IMR-90 (cell line): ENCODE measurements around the gene DPH2. TPM values are rescaled to one million over a fixed set of nuclear protein-coding genes. Genes with fewer than 3 reads are reported as not detected.

Experiments used
- ATAC-seq: fragments of 200-7000 bp; cut with Tn5 transposase; 2 replicates; pipeline ENCODE4 v1.9.1; 2020; ENCODE audit warnings: low read depth, mild to moderate bottlenecking, moderate library complexity
- BruUV-seq: library from RNA; stranded (reverse); fragments of 400-500 nt; replicated peaks from 2 replicates; lab custom pipeline; 2021; lab: Mats Ljungman, UMichigan
- CTCF ChIA-PET: fragments of 300-600 bp; formaldehyde crosslinking; extraction: SDS; loops from one replicate; lab custom pipeline; 2021; ENCODE audit warnings: antibody characterized with exemption; lab: Yijun Ruan, JAX
- POLR2A ChIA-PET: fragments of 300-600 bp; sonication (Branson Sonifier 250); formaldehyde crosslinking; loops from one replicate; lab custom pipeline; 2022; ENCODE audit warnings: antibody characterized with exemption; ENCODE audit not compliant: unreplicated experiment; lab: Charles Lee
- DNase-seq: peaks from one replicate; pipeline ENCODE4 v3.0.0; 2013
- H2AFZ ChIP-seq: replicated peaks from 2 replicates; pipeline ENCODE3; 2013; ENCODE audit warnings: low read length, mild to moderate bottlenecking; ENCODE audit not compliant: poor library complexity
- H2AK5ac ChIP-seq: 2 replicates; pipeline ENCODE4 v1.6.1; 2013; ENCODE audit warnings: low read depth, low read length, inconsistent platforms
- H2AK9ac ChIP-seq: replicated peaks from 2 replicates; pipeline ENCODE3; 2013; ENCODE audit warnings: mild to moderate bottlenecking, low read depth, low read length, moderate library complexity; ENCODE audit not compliant: poor library complexity
- H2BK120ac ChIP-seq: 2 replicates; pipeline ENCODE4 v1.6.1; 2013; ENCODE audit warnings: low read depth, low read length, inconsistent platforms
- H2BK15ac ChIP-seq: 3 replicates; pipeline ENCODE4 v1.6.1; 2013; ENCODE audit warnings: low read depth, low read length, inconsistent platforms
- H2BK20ac ChIP-seq: 2 replicates; pipeline ENCODE4 v1.6.1; 2013; ENCODE audit warnings: low read depth, mild to moderate bottlenecking, inconsistent platforms, low read length, moderate library complexity
- H2BK5ac ChIP-seq: 2 replicates; pipeline ENCODE4 v1.6.1; 2013; ENCODE audit warnings: mild to moderate bottlenecking, low read depth, low read length, inconsistent platforms; ENCODE audit not compliant: poor library complexity, severe bottlenecking
- H3K14ac ChIP-seq: replicated peaks from 2 replicates; pipeline ENCODE4 v1.6.1; 2013; ENCODE audit warnings: low read depth, low read length, inconsistent platforms
- H3K18ac ChIP-seq: 2 replicates; pipeline ENCODE4 v1.6.1; 2013; ENCODE audit warnings: low read depth, low read length, control low read depth
- H3K23ac ChIP-seq: 2 replicates; pipeline ENCODE4 v1.6.1; 2013; ENCODE audit warnings: low read depth, low read length, inconsistent platforms
- H3K27ac ChIP-seq: 2 replicates; pipeline ENCODE4 v1.5.1; 2013; ENCODE audit warnings: mild to moderate bottlenecking, control low read depth, low read length; ENCODE audit not compliant: insufficient read depth
- H3K27me3 ChIP-seq: 2 replicates; pipeline ENCODE4 v1.6.1; 2013; ENCODE audit warnings: low read length; ENCODE audit not compliant: control insufficient read depth, insufficient read depth
- H3K36me3 ChIP-seq: 2 replicates; pipeline ENCODE4 v1.6.1; 2013; ENCODE audit warnings: low read length, mixed read lengths; ENCODE audit not compliant: control insufficient read depth, insufficient read depth
- H3K4ac ChIP-seq: 2 replicates; pipeline ENCODE4 v1.6.1; 2013; ENCODE audit warnings: low read depth, low read length, inconsistent platforms
- H3K4me1 ChIP-seq: 2 replicates; pipeline ENCODE4 v1.6.1; 2013; ENCODE audit warnings: low read length, mixed read lengths; ENCODE audit not compliant: control insufficient read depth, insufficient read depth
- H3K4me2 ChIP-seq: 2 replicates; pipeline ENCODE4 v1.6.1; 2013; ENCODE audit warnings: low read depth, mild to moderate bottlenecking, control low read depth, low read length, moderate library complexity
- H3K4me3 ChIP-seq: 2 replicates; pipeline ENCODE4 v1.5.1; 2013; ENCODE audit warnings: low read depth, mild to moderate bottlenecking, control low read depth, low read length, moderate library complexity; ENCODE audit not compliant: insufficient read depth
- H3K56ac ChIP-seq: 2 replicates; pipeline ENCODE4 v1.6.1; 2013; ENCODE audit warnings: low read length, inconsistent platforms; ENCODE audit not compliant: insufficient read depth; ENCODE audit errors: extremely low read depth
- H3K79me1 ChIP-seq, 2 experiments: 2 replicates each; pipeline ENCODE4 v1.6.1; 2013; ENCODE audit warnings: low read length in 2 of 2, inconsistent platforms in 1 of 2, low read depth in 1 of 2
- H3K9ac ChIP-seq: 2 replicates; pipeline ENCODE4 v1.6.1; 2013; ENCODE audit warnings: low read depth, low read length, control low read depth
- H3K9me1 ChIP-seq: 2 replicates; pipeline ENCODE4 v1.6.1; 2013; ENCODE audit warnings: low read length, inconsistent platforms; ENCODE audit not compliant: insufficient read depth
- H3K9me3 ChIP-seq: 2 replicates; pipeline ENCODE4 v1.6.1; 2013; ENCODE audit warnings: low read length; ENCODE audit not compliant: control insufficient read depth, insufficient read depth
- H4K20me1 ChIP-seq: 2 replicates; pipeline ENCODE4 v1.6.1; 2013; ENCODE audit warnings: low read length, inconsistent platforms; ENCODE audit not compliant: insufficient read depth
- H4K5ac ChIP-seq: 2 replicates; pipeline ENCODE4 v1.6.1; 2013; ENCODE audit warnings: mild to moderate bottlenecking, low read depth, low read length, control low read depth
- H4K8ac ChIP-seq, 2 experiments: 2 replicates each; pipeline ENCODE4 v1.6.1; 2013; ENCODE audit warnings: low read depth in 2 of 2, low read length in 2 of 2, control low read depth in 1 of 2, inconsistent platforms in 1 of 2
- H4K91ac ChIP-seq: 2 replicates; pipeline ENCODE4 v1.6.1; 2013; ENCODE audit warnings: low read depth, low read length, inconsistent platforms; ENCODE audit not compliant: insufficient read depth
- BHLHE40 ChIP-seq: fragments of 150-350 bp; IDR thresholded peaks from 2 replicates; pipeline ENCODE4 v1.6.1; 2016; ENCODE audit warnings: mild to moderate bottlenecking, low read depth, low read length
- CEBPB ChIP-seq: IDR thresholded peaks from 2 replicates; pipeline ENCODE4 v1.6.1; 2012; ENCODE audit warnings: low read depth, low read length, improper control_type of control experiment
- CHD1 ChIP-seq: IDR thresholded peaks from 2 replicates; pipeline ENCODE4 v1.6.1; 2012; ENCODE audit warnings: low read depth, low read length, improper control_type of control experiment
- CTCF ChIP-seq: conservative IDR thresholded peaks from 2 replicates; pipeline ENCODE4 v1.5.1; 2012; ENCODE audit warnings: mild to moderate bottlenecking, low read depth, low read length, improper control_type of control experiment
- ELK1 ChIP-seq: fragments of 150-350 bp; IDR thresholded peaks from 2 replicates; pipeline ENCODE4 v1.6.1; 2016; ENCODE audit warnings: low read depth, mild to moderate bottlenecking, low read length, moderate library complexity, borderline replicate concordance
- FOS ChIP-seq: fragments of 150-350 bp; IDR thresholded peaks from 2 replicates; pipeline ENCODE4 v1.6.1; 2016; ENCODE audit warnings: low read depth, low read length
- MAFK ChIP-seq: IDR thresholded peaks from 2 replicates; pipeline ENCODE4 v1.6.1; 2012; ENCODE audit warnings: low read depth, low read length, improper control_type of control experiment
- MAZ ChIP-seq: IDR thresholded peaks from 2 replicates; pipeline ENCODE4 v1.6.1; 2012; ENCODE audit warnings: low read depth, mild to moderate bottlenecking, low read length, improper control_type of control experiment, moderate library complexity, borderline replicate concordance
- MXI1 ChIP-seq: IDR thresholded peaks from 2 replicates; pipeline ENCODE4 v1.6.1; 2012; ENCODE audit warnings: low read depth, mild to moderate bottlenecking, low read length, moderate library complexity, borderline replicate concordance
- NFE2L2 ChIP-seq: fragments of 150-350 bp; IDR thresholded peaks from 2 replicates; pipeline ENCODE4 v1.6.1; 2016; ENCODE audit warnings: low read depth, mild to moderate bottlenecking, low read length
- POLR2A ChIP-seq: IDR thresholded peaks from 2 replicates; pipeline ENCODE4 v1.6.1; 2012; ENCODE audit warnings: mild to moderate bottlenecking, low read depth, low read length
- RAD21 ChIP-seq: IDR thresholded peaks from 2 replicates; pipeline ENCODE4 v1.6.1; 2012; ENCODE audit warnings: low read length, improper control_type of control experiment
- RCOR1 ChIP-seq: IDR thresholded peaks from 2 replicates; pipeline ENCODE4 v1.6.1; 2012; ENCODE audit warnings: mild to moderate bottlenecking, low read length, improper control_type of control experiment; ENCODE audit not compliant: insufficient replicate concordance
- RFX5 ChIP-seq: IDR thresholded peaks from 2 replicates; pipeline ENCODE4 v1.8.0; 2012; ENCODE audit warnings: low read depth, mild to moderate bottlenecking, low read length, moderate library complexity
- SMC3 ChIP-seq: fragments of 150-350 bp; IDR thresholded peaks from 2 replicates; pipeline ENCODE4 v1.6.1; 2016; ENCODE audit warnings: low read depth, mild to moderate bottlenecking, antibody characterized with exemption, low read length, moderate library complexity
- USF2 ChIP-seq: fragments of 150-350 bp; IDR thresholded peaks from 2 replicates; pipeline ENCODE4 v1.6.1; 2017; ENCODE audit warnings: mild to moderate bottlenecking, antibody characterized with exemption, low read length, low read depth
- WGBS, 2 experiments: methylation state at CpG; one replicate each; pipeline versions ENCODE4 v1.1.5 to v1.1.7; 2013; ENCODE audit warnings: missing lambda C conversion rate in 2 of 2; ENCODE audit not compliant: insufficient read length in 1 of 2; ENCODE audit errors: extremely low coverage in 2 of 2; 5-methylcytosine and 5-hydroxymethylcytosine counted together
- dilution Hi-C: fragments of 300-500 bp; cut with HindIII; formaldehyde crosslinking; loops from one replicate; pipeline ENCODE4 v1.14.3; 2018; ENCODE audit warnings: low sequenced_read_pairs; ENCODE audit not compliant: unreplicated experiment
- in situ Hi-C: fragments of 300-500 bp; cut with MboI; formaldehyde crosslinking; loops from 3 replicates; pipeline ENCODE4 v1.14.3; 2019; ENCODE audit warnings: low sequenced_read_pairs, inconsistent platforms, mixed read lengths
- intact Hi-C: fragments of 100-400 bp; cut with micrococcal nuclease; formaldehyde crosslinking; loops from 2 replicates; pipeline ENCODE4 v1.10.0; 2022
- polyA plus RNA-seq, 3 experiments: library from polyadenylated mRNA; depleted of rRNA; stranded (reverse); fragments of >200 nt; gene quantifications; 2 replicates each; pipeline ENCODE4 v1.2.3, GENCODE V29; 2012; ENCODE audit warnings: low replicate concordance in 1 of 3
- total RNA-seq: library from RNA; depleted of rRNA; stranded (reverse); fragments of >200 nt; gene quantifications from 2 replicates; pipeline ENCODE4 v1.2.3, GENCODE V29; 2012

DPH2 gene
- total and polyA plus RNA-seq, 2 of the 4 experiments (the other 2 are of a cell fraction): 21.0 to 32.2 TPM

GRCh38 chr1:43934986-43935324, 34.9 kb upstream of the DPH2 start:
- Histone ChIP-seq H2BK15ac (no peak overlapping the region), H3K79me1 (peaks cover 0 to 8% of the 10 kb centered on the region in 2 experiments; a peak in 1 of 4 replicates), H3K36me3 (peaks cover 3% of the 10 kb centered on the region; the same call in 1 of the 2 replicates), H3K4me1 (peaks cover 10% of the 10 kb centered on the region), H3K9me3 (no peaks in the 10 kb centered on the region), H4K20me1 (peaks cover 3% of the 10 kb centered on the region; the same call in 1 of the 2 replicates), H4K5ac (no peak overlapping the region), H3K56ac (no peak overlapping the region), H3K9ac (no peak overlapping the region), H3K9me1 (peaks cover 6% of the 10 kb centered on the region), H3K23ac (no peak overlapping the region), H3K18ac (no peak overlapping the region), H3K27ac (no peak overlapping the region), H3K4me3 (no peak overlapping the region), H2AK5ac (no peak overlapping the region; the same call in 1 of the 2 replicates), H2BK120ac (no peak overlapping the region), H3K14ac (no peak overlapping the region), H4K91ac (no peak overlapping the region), H3K27me3 (no peaks in the 10 kb centered on the region; the same call in 1 of the 2 replicates), H4K8ac (no peak overlapping the region), H3K4ac (no peak overlapping the region), H2AFZ (peak overlapping the region; percentile 27), H3K4me2 (no peak overlapping the region), H2BK5ac (no peak overlapping the region), H2BK20ac (no peak overlapping the region), H2AK9ac (no peak overlapping the region)
- ChIA-PET POLR2A (no interaction called here), CTCF (interaction anchor here (0.5 to 5.6 kb wide), 27 partner anchors 8 to 408 kb away, joined by 3 to 149 read pairs (median 4); partner anchors contain the start of genes IPO13 and PTPRF)
- in situ Hi-C loops: loop anchor here (5.0 kb wide), 1 partner anchor 163 kb away; no protein-coding TSS in a partner anchor
- ATAC-seq (no peak), DNase-seq (no peak)
- dilution Hi-C loops: no loop called here
- BruUV-seq: no TSS peak
- intact Hi-C loops: loop anchor here (1.0 to 5.0 kb wide), 4 partner anchors 83 to 406 kb away; no protein-coding TSS in a partner anchor
- TF ChIP-seq MAFK: no peak
- no peak for TF ChIP-seq CTCF
- no peak for TF ChIP-seq ELK1
- no peak for TF ChIP-seq MXI1
- no peak for TF ChIP-seq RCOR1
- TF ChIP-seq USF2: no peak
- TF ChIP-seq POLR2A: no peak
- no peak for TF ChIP-seq RFX5
- no peak for TF ChIP-seq CHD1
- TF ChIP-seq CEBPB: no peak
- no peak for TF ChIP-seq BHLHE40
- no peak for TF ChIP-seq FOS
- TF ChIP-seq NFE2L2: no peak
- TF ChIP-seq RAD21: no peak
- TF ChIP-seq MAZ: no peak
- TF ChIP-seq SMC3: no peak
- WGBS, 2 experiments: no CpG with 5 or more reads among the region's 5 CpGs
